C4-2B (cell line): ENCODE measurements around the gene UBALD2.

Experiments
- H3K27ac ChIP-seq: fragments of 450-650 bp; 2 replicates; pipeline ENCODE4 v1.5.1; 2017
- CTCF ChIP-seq: fragments of 450-650 bp; conservative IDR thresholded peaks from 2 replicates; pipeline ENCODE4 v1.5.1; 2017; ENCODE audit warnings: mild to moderate bottlenecking
- ZFX ChIP-seq: fragments of 450-650 bp; IDR thresholded peaks from 2 replicates; pipeline ENCODE4 v1.6.1; 2017

UBALD2 gene

DNA sequence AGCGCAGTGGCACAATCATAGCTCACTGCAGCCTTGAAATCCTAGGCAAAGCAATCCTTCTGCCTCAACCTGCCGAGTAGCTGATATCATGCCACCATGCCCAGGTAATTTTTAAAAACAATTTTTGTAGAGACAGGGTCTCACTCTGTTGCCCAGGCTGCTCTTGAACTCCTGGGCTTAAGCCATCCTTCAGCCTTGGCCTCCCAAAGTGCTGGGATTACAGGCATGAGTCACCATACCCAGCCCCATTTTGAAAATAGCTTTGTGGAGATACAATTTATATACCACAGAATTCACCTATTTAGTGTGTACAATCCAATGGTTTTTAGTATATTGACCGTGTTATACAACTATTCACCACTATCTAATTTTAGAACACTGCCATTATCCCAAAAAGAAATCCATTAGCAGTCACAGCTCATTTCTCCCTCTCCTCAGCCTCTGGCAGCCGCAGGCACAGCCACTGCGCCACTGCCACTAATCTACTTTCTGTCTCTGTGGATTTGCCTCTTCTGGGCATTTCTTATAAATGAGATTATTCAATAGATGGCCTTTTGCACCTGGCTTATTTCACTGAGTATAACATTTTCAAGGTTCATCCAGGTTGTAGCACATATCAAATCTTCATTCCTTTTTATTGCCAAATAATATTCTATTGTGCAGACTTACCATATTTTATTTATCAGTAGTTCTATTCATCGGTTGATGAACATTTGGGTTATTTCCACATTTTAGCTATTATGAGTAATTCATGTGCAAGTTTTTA, 31.4 kb upstream of the UBALD2 start:
- H3K27ac ChIP-seq: no peak overlapping the region
- no peak for TF ChIP-seq CTCF
- TF ChIP-seq ZFX: no peak

DNA sequence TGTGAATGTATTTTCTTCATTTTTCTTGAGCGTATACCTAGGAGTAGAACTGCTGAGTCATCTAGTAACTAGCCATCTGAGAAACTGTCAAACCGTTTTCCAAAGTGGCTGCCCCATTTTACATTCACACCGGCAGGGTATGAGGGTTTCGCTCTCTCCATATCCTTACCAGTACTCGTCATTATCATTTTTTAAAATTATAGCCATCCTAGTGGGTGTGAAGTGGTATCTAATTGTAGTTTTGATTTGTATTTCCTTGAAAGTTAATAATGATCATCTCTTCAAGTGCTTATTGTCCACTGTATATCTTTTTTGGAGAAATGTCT, 30.8 kb upstream of the UBALD2 start:
- H3K27ac ChIP-seq: no peak overlapping the region
- TF ChIP-seq ZFX: no peak
- TF ChIP-seq CTCF: no peak

- H3K27ac ChIP-seq: no peak overlapping the region
- no peak for TF ChIP-seq ZFX
- TF ChIP-seq CTCF: no peak
These were observed 29.3 kb upstream of the UBALD2 start for GRCh38 chr17:76235883-76236282.

DNA sequence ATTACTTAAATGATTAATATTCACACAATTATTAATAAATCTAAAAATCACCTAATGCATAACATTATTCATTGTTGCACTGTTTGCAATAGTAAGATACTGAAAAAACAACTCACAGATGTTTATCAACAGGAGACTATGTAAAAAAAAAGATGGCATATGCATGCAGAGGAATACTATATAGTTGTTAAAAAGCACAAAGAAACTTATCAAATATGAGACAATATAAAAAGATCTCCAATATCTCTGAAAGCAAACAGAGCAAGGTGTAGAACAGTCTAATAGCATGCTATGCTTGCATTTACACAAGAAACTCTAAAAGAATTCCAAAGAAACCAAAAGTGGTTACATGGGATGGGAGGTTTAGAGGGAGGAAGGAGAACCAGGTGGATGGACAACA, 28.5 kb upstream of the UBALD2 start:
- TF ChIP-seq ZFX: no peak
- TF ChIP-seq CTCF: no peak

DNA sequence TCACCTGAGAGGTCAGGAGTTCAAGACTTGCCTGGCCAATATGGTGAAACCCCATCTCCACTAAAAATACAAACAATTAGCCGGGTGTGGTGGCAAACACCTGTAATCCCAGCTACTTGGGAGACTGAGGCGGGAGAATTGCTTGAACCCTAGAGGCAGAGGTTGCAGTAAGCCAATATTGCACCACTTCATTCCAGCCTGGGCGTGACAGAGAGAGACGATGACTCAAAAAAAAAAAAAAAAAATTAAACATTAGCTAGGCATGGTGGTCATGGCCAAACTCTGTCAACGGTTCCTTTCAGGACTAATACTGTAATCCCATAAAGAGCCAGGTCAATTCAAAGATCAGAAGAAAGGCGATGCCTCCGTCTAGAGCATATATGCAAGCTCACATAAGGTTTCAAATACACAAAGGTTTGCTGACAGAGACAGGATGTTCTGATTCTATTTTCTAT, 27.3 kb upstream of the UBALD2 start:
- TF ChIP-seq CTCF (no peak), ZFX (no peak)
- H3K27ac ChIP-seq: no peak overlapping the region

More for the DNA sequence above, 28.5 kb upstream of the UBALD2 start:
- H3K27ac ChIP-seq: no peak overlapping the region

- no peak for TF ChIP-seq ZFX
- no peak for TF ChIP-seq CTCF
- no peak overlapping the region for H3K27ac ChIP-seq
These were observed 26.2 kb upstream of the UBALD2 start for GRCh38 chr17:76238847-76239537.

DNA sequence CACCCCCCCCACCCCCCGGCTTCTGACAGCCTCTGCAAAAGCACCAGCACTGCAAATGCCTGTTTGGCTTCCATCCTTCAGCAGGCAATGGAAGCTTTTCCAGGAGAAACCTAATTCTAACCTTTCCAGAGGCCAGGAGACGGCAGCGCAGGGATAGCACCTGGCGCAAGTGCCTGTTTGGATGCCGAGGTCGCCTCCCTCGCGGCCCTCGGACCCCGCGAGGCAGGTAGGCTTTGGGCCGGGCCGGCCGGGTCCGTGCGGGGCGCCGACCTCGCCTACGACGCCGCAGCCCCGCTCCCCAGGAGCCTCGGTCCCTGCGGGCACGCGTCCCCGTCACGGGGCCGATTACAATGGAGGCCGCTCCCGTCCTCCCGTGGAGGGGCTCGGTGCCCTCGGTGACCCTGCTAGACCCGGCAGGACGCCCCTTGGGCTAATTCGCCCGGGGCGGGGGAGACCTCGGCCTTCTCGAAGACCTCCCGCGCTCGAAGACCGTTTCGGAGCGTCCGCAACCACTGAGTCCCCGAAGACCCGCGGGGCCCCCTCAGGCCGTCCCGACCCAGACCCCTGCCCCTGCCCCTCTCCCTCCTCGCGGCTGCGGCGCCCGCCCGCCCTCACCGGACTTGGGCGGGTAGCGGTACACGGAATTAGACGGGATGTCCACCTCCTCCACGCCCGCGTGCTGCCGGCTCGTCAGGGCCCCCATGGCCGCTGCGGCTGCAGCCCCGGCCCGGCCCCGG, 25.4 kb upstream of the UBALD2 start:
- peak overlapping the region; percentile 72; the same call in 1 of the 2 replicates for H3K27ac ChIP-seq
- no peak for TF ChIP-seq CTCF
